Posterior vena cava (tissue), 2 donors: ENCODE measurements around the gene MR1. TPM values are rescaled to one million over a fixed set of nuclear protein-coding genes. Genes with fewer than 3 reads are reported as not detected.

Source experiments
- DNase-seq: peaks from one replicate; pipeline ENCODE4 v3.0.0-alpha.2; 2020; ENCODE audit warnings: low spot score
- intact Hi-C, 2 donors: fragments of 100-400 bp; cut with DNase I; formaldehyde crosslinking; loops; one replicate each; pipeline versions ENCODE4 v1.14.1 to v1.14.2; 2022 to 2023
- total RNA-seq, 2 donors: library from RNA; stranded (reverse); fragmentation: NEBNext Ultra II Directional; extraction: Animal tissue kit (Norgen Biotek cat#: 25700); gene quantifications; one replicate each; pipeline ENCODE4 v1.2.1, GENCODE V29; 2021
- donor health status: DM: yes; HTN: yes; CAD: no.
- donor health status: DM: yes; HTN: yes; CAD: no.

Gene MR1
- total RNA-seq, 2 donors from 2014 or later = 13.9 to 21.9 TPM

- intact Hi-C loops = loop anchor here in 1 of 2 donors (10.0 kb wide), 1 partner anchor 59 kb away; no protein-coding TSS in a partner anchor
Measured at GRCh38 chr1:181086091-181086490, 52.3 kb downstream of the MR1 start.

GRCh38 chr1:181086926-181087325 is 53.1 kb downstream of the MR1 start:
- intact Hi-C loops = loop anchor here in 1 of 2 donors (10.0 kb wide), 1 partner anchor 58 kb away; no protein-coding TSS in a partner anchor
- DNase-seq = no peak

More at GRCh38 chr1:181086091-181086490, 52.3 kb downstream of the MR1 start:
- no peak for DNase-seq

GRCh38 chr1:181087400-181087901 is 53.7 kb downstream of the MR1 start:
- intact Hi-C loops = loop anchor here in 1 of 2 donors (10.0 kb wide), 1 partner anchor 57 kb away; no protein-coding TSS in a partner anchor
- no peak for DNase-seq

- intact Hi-C loops = loop anchor here (2.0 to 10.0 kb wide), 2 partner anchors 52 to 56 kb away; no protein-coding TSS in a partner anchor
Measured at GRCh38 chr1:181088079-181089016, 54.6 kb downstream of the MR1 start, which contains the start of gene IER5. Gene IER5, plus strand, starts transcription at chr1:181088700. Its CDS starts 203 bp downstream, at chr1:181088903.

GRCh38 chr1:181089017-181089675 is 55.4 kb downstream of the MR1 start:
- DNase-seq = peak; percentile 87
- intact Hi-C loops = loop anchor here (2.0 to 10.0 kb wide), 2 partner anchors 52 to 56 kb away; no protein-coding TSS in a partner anchor

More at GRCh38 chr1:181088079-181089016, 54.6 kb downstream of the MR1 start, which contains the start of gene IER5:
- peak; percentile 99 for DNase-seq

GRCh38 chr1:181089676-181090544 is 56.1 kb downstream of the MR1 start:
- DNase-seq = peak; percentile 92
- intact Hi-C loops = loop anchor here (2.0 to 10.0 kb wide), 2 partner anchors 51 to 55 kb away; no protein-coding TSS in a partner anchor

- intact Hi-C loops = no loop called here
Measured at GRCh38 chr1:181090641-181091126, 56.9 kb downstream of the MR1 start.

GRCh38 chr1:181091309-181092040 is 57.7 kb downstream of the MR1 start:
- DNase-seq = no peak
- intact Hi-C loops = no loop called here

More at GRCh38 chr1:181090641-181091126, 56.9 kb downstream of the MR1 start:
- no peak for DNase-seq

- intact Hi-C loops = no loop called here
Measured at GRCh38 chr1:181092056-181092455, 58.3 kb downstream of the MR1 start.

GRCh38 chr1:181092883-181093458 is 59.2 kb downstream of the MR1 start:
- no peak for DNase-seq
- intact Hi-C loops = no loop called here

More at GRCh38 chr1:181092056-181092455, 58.3 kb downstream of the MR1 start:
- no peak for DNase-seq

GRCh38 chr1:181094416-181095212 is 60.8 kb downstream of the MR1 start:
- DNase-seq = no peak
- intact Hi-C loops = no loop called here

- no peak for DNase-seq
- intact Hi-C loops = no loop called here
Measured at GRCh38 chr1:181095260-181095659, 61.5 kb downstream of the MR1 start.

- intact Hi-C loops = no loop called here
- DNase-seq = no peak
Measured at GRCh38 chr1:181095763-181096184, 62.0 kb downstream of the MR1 start.

- no peak for DNase-seq
- intact Hi-C loops = no loop called here
Measured at GRCh38 chr1:181097242-181097641, 63.5 kb downstream of the MR1 start.

- DNase-seq = no peak
- intact Hi-C loops = loop anchor here in 1 of 2 donors (2.0 kb wide), 1 partner anchor 27 kb away; no protein-coding TSS in a partner anchor
Measured at GRCh38 chr1:181099152-181100014, 65.6 kb downstream of the MR1 start.
